HPDE6-E6E7 (cell line): ENCODE results near the gene HAO2.
"Not testable (repeated sequence)": the region's sequence is repeated elsewhere in the genome, so short reads cannot be mapped to it uniquely, and the experiment has no call there.

Source experiments
- DNase-seq: peaks from one replicate; pipeline ENCODE4 v3.0.0; 2011; ENCODE audit warnings: missing footprints; ENCODE audit errors: extremely low spot score

HAO2 gene

GRCh38 chr1:119368554-119368953 lies at the start of gene HAO2:
HAO2 (plus strand) TSS chr1:119368785; CDS start chr1:119381086, 12,301 bp downstream.
- DNase-seq, result no peak

- DNase-seq, result no peak
These were observed 48.5 kb upstream of the HAO2 start for GRCh38 chr1:119320100-119320499.

GRCh38 chr1:119321666-119322419 lies 46.7 kb upstream of the HAO2 start:
- no peak for DNase-seq

GRCh38 chr1:119323216-119323982 lies 45.2 kb upstream of the HAO2 start:
- DNase-seq, result no peak

DNA sequence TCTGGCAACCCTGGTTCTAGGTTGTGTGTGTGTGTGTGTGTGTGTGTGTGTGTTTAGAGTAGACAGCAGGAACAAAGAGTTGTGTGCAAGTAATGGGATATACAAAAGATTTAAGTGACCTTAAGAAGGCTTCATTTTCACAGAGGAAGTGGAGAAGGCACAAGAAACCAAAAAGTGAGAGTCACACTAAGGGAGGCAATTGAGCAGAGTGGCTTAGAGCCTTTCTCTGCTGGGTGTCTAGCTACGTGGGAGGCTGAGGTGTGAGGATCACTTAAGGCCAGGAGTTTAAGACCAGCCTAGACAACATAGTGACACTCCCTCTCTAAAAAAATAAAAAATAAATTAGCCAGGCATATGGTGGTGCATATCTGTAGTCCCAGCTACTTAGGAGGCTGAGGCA lies 44.4 kb upstream of the HAO2 start:
- no peak for DNase-seq

DNA sequence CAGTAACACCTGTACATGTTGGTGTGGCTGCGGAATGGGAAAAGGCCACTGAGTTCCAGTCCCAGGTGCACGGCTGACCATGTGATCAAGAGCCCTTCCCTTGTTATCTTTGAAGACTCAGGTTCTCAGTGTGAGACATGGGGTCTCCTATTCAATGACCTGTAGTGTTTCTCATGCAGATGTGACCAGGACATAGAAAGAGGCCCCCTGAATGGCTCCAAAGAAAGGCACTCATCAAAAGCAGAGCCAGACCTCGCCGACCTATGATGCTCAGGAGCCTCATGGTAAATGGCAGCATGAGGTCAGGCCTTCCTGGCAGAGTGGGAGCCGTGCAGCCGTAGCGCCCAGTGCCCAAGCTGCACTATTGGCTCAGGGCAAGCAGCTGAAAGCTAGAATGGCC lies 42.3 kb upstream of the HAO2 start:
- DNase-seq, result no peak

GRCh38 chr1:119327094-119327449 lies 41.5 kb upstream of the HAO2 start:
- DNase-seq, result no peak

DNA sequence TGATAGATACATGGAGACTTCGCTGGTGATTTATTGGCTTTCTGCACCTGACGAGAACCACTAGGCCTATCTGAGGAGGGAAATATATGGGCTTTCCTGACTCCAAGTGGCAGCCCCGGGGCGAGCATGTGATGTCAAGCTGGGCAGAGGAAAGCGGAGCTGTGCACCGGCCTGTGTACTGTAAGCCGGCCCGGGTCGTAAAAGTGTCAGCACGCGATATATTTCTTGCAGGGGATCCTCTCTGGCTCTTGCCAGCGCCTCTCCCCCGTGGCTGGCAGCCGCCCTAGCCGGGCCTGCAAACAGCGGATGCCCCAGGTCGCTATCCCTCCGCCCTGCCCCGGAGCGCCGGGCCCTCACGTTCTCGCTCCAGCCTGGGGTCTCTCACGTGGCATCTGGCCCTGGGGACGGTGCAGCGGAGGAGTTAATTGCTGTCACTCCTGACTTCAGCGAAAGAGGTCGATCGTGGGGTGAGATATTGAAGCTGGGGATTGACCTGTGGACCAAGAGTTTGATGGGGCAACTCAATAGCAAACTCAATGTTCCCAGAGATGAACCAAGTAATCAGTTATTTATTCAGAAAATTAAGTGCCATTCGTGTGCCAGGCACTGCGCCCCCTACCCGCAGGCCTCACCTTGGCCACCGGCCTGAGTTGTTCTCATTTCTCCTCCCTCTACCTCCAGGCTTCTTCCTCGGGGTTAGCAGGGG lies 41.0 kb upstream of the HAO2 start:
- DNase-seq, result no peak

DNA sequence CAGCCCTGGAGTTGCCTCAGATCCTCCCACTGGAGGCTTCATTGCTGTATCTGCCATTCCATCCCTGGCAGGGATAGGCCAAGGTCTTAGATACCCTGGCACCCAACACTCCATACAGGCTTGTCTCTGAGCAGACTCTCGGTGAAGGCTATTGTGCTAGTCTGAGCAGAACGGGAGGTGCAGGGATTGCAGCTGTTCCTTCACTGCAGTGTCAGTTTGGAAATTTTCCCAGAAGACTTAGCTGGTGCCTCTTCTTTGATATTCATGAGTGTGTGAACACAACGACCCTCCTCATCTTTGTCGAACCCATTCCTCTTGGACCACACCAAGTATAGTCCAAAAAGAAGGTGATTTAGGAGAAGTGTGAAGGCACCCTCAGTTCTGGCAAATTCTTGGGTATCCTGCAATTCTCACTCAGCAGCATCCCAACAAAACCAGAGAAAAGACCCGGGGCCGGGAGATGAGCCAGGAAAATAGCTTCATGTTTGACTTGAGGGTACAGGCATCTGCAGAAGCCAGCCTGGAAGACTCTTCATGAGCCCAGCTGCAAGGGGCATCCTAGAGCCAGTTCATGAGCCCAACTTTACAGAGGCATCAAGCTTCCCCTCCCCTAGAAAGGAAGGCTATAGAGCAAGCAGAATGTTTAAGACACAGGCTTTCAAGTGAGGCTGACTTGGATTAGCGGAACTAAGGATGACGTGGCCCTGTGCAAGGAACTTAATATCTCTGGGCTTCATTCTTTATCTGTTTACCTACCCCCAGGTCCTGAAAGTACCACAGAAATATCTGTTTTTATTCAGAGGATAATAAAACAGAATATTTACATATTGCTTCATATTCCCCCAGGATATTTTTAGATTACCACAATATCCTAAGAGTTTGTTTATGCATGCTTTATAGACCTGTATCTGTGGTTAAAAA lies 38.8 kb upstream of the HAO2 start:
- DNase-seq, result no peak

- no peak for DNase-seq
These were observed 38.0 kb upstream of the HAO2 start for GRCh38 chr1:119330466-119331189.

GRCh38 chr1:119331190-119331515 lies 37.4 kb upstream of the HAO2 start:
- no peak for DNase-seq

DNA sequence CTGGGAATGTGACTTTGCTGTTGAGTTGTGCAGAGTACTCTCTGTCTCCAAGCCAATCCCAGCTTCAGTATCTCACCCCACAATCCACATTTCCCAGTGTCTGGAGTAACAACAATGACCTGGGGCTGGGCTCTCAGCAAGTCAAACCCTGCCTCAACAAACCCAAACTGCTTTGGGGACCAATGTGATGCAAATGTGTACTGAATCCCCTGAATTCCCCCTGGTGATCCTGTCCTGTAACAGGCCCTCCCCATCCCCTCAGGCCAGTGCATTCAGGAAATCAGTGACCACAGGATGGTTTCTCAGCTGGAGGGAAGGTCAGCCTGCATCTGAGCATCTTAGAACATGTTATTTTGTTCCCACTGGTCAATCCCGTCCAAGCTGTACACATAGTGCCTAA lies 36.7 kb upstream of the HAO2 start:
- DNase-seq, result no peak

DNA sequence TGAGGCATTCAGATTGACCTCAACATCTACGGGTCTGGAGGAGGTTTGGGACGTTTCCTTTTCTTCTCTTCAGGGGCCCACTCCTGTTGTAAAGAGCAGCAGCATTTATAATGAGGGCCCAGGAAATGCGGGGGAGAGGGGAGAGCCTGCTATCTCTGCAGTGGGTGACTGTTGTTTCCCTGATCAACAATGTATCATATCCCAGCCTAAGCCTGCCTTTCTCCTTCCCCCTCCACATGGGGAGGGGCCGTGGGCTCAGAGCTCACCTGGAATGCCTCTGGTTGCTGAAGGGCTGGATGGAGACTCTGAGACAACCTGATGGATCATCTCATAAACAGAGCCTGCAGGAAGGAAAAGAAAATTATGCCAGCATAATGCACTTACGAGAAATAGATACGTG lies 36.0 kb upstream of the HAO2 start:
- no peak for DNase-seq

- DNase-seq, result no peak
These were observed 35.3 kb upstream of the HAO2 start for GRCh38 chr1:119333163-119333896.

DNA sequence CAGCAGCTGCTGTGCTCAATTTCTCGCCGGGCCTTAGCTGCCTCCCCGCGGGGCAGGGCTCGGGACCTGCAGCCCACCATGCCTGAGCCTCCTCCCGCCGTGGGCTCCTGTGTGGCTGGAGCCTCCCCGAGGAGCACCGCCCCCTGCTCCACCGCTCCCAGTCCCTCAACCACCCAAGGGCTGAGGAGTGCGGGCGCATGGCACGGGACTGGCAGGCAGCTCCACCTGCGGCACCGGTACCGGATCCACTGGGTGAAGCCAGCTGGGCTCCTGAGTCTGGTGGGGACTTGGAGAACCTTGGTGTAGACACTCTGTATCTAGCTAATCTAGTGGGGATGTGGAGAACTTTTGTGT lies 34.7 kb upstream of the HAO2 start:
- DNase-seq, result not testable (repeated sequence)

DNA sequence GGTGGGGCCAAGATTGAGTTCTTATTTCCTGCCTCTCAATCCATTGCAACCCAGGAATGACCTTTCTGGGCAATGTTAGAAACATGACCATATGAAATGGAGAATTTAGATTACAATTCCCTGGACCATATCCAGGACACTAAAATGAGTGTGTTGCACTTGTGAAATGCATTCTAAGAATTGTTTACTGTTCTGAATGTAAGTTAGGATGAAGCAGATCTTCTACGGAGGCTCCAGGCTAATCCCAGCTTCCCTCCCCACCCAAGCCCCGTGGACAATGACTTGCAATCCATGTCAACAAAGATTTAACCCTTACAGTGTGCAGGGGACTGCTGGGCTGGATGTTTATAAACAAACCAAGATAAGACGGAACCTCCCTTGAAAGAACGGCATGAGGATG lies 31.7 kb upstream of the HAO2 start:
- DNase-seq, result no peak

GRCh38 chr1:119338004-119338403 lies 30.6 kb upstream of the HAO2 start:
- DNase-seq, result no peak

- no peak for DNase-seq
These were observed 29.8 kb upstream of the HAO2 start for GRCh38 chr1:119338757-119339156.

DNA sequence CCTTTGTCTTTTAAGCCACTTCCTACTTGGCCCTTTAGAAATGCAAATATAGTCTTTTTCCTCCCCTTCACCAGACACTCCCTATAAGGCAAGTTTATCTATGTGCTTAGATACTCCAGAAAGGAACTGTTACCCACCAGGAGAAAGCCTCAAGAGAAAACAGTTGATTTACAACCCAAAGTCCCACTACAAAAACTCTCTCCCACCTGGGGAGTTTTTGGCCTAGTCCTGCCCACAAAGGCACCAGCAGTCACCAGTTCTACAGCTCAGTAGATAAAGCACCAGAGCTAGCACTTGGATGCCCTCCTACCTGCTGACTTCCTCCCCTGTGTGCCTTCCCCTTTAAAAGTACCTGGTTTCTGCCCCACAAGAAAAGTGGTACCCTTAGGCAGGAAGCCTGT lies 27.7 kb upstream of the HAO2 start:
- DNase-seq, result no peak

- DNase-seq, result no peak
These were observed 27.1 kb upstream of the HAO2 start for GRCh38 chr1:119341372-119341947.
